ENCODE measurements around the gene GCHFR. TPM values are rescaled to one million over a fixed set of nuclear protein-coding genes. Genes with fewer than 3 reads are reported as not detected.

The GCHFR gene
- total and polyA plus RNA-seq, 2 donors (not counting 3 experiments of a cell fraction or from before 2014, with no cell fraction given) = 6.3 to 14.2 TPM

- DNase-seq (ENCODE audit: low read depth, low spot score) (no peak), FAIRE-seq (no peak)
- no TSS peak for BruUV-seq (replicated peaks)
- H3K36me3 ChIP-seq (ENCODE audit: control insufficient read depth in 2 of 2, extremely low read depth in 1 of 2, insufficient read depth in 2 of 2, low read length in 2 of 2) = peaks cover 0 to 2% of the 10 kb centered on the region in 2 experiments
- no peak overlapping the region for H3K4me3 ChIP-seq (replicated peaks in 1 of 3; ENCODE audit: insufficient read depth in 1 of 3, low read depth in 1 of 3, low read length in 3 of 3)
- H3K9me3 ChIP-seq (replicated peaks; ENCODE audit: control insufficient read depth, insufficient read depth, low read length) = no peaks in the 10 kb centered on the region
- no peaks in the 10 kb centered on the region for H3K79me2 ChIP-seq (ENCODE audit: control insufficient read depth, insufficient read depth, low read length)
- no peak overlapping the region for H2AFZ ChIP-seq (ENCODE audit: low read depth, low read length)
- H3K9ac ChIP-seq (replicated peaks; ENCODE audit: extremely low read depth, insufficient read depth, low read length) = no peak overlapping the region
- no peaks in the 10 kb centered on the region for H4K20me1 ChIP-seq (replicated peaks; ENCODE audit: control insufficient read depth, extremely low read depth, insufficient read depth, low read length)
- H3K27ac ChIP-seq (ENCODE audit: insufficient read depth, low read depth, low read length) = no peak overlapping the region
- no peak overlapping the region for H3K4me2 ChIP-seq (ENCODE audit: insufficient read depth, low read length)
- ChIA-PET CTCF (interaction anchor here (1.0 to 1.7 kb wide), 5 partner anchors 8 to 214 kb away, joined by 3 to 5 read pairs (median 3); no protein-coding TSS in a partner anchor), POLR2A (no interaction called here)
- no peaks in the 10 kb centered on the region for H3K27me3 ChIP-seq (ENCODE audit: control insufficient read depth in 2 of 2, insufficient read depth in 2 of 2, low read length in 2 of 2)
- no peak for TF ChIP-seq GATA2 (IDR thresholded peaks at IDR 0.05; ENCODE audit: insufficient read depth, insufficient read length, low read depth, low read length)
- TF ChIP-seq JUN (IDR thresholded peaks at IDR 0.05; ENCODE audit: borderline replicate concordance, insufficient read depth, insufficient read length, low read depth) = no peak
- TF ChIP-seq CTCF (IDR thresholded peaks at IDR 0.05; ENCODE audit: extremely low read depth in 1 of 2, insufficient read depth in 1 of 2, low read depth in 1 of 2, low read length in 2 of 2) = no peak
- TF ChIP-seq POLR2A (IDR thresholded peaks at IDR 0.05; ENCODE audit: low read depth, low read length) = no peak
- TF ChIP-seq POLR2AphosphoS5 (IDR thresholded peaks at IDR 0.05; ENCODE audit: insufficient read depth, low read depth, low read length) = no peak
- no peak for TF ChIP-seq EZH2 (IDR thresholded peaks at IDR 0.05; ENCODE audit: borderline replicate concordance, low read depth, low read length, severe bottlenecking)
- no peak for TF ChIP-seq MYC (IDR thresholded peaks at IDR 0.05; ENCODE audit: low read depth, low read length)
- no peak for TF ChIP-seq FOS (IDR thresholded peaks at IDR 0.05; ENCODE audit: borderline replicate concordance, insufficient read depth, low read length)
- TF ChIP-seq, protein P1, sequence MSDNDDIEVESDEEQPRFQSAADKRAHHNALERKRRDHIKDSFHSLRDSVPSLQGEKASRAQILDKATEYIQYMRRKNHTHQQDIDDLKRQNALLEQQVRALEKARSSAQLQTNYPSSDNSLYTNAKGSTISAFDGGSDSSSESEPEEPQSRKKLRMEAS (IDR thresholded peaks at IDR 0.05; ENCODE audit: insufficient read depth, insufficient read length) = no peak
- H3K4me1 ChIP-seq (ENCODE audit: control insufficient read depth, extremely low read depth, insufficient read depth, low read length) = peaks cover 7% of the 10 kb centered on the region
- intact Hi-C loops (cut with micrococcal nuclease) = no loop called here
- no peaks in the 10 kb centered on the region for H3K9me1 ChIP-seq (replicated peaks; ENCODE audit: control insufficient read depth, extremely low read depth, insufficient read depth, low read length)
- dilution Hi-C loops (cut with MboI; ENCODE audit: extremely low pct_ligation_motif_present, low sequenced_read_pairs) = no loop called here
These were observed 41.5 kb upstream of the GCHFR start for GRCh38 chr15:40722354-40722753.
